H7 (cell line): ENCODE data around the gene TRIO. TPM values are rescaled to one million over a fixed set of nuclear protein-coding genes. Genes with fewer than 3 reads are reported as not detected.

Experiments
- DNase-seq: peaks from one replicate; pipeline ENCODE4 v3.0.0; 2012
- H3K27me3 ChIP-seq: 2 replicates; pipeline ENCODE4 v1.6.0; 2011; ENCODE audit warnings: mild to moderate bottlenecking, low read length; ENCODE audit not compliant: control insufficient read depth, insufficient read depth
- H3K36me3 ChIP-seq: replicated peaks from 2 replicates; pipeline ENCODE4 v1.5.1; 2011; ENCODE audit warnings: low read length; ENCODE audit not compliant: control insufficient read depth, insufficient read depth
- H3K4me3 ChIP-seq: 2 replicates; pipeline ENCODE4 v1.5.1; 2011; ENCODE audit warnings: low read depth, mild to moderate bottlenecking, control low read depth, low read length, moderate library complexity; ENCODE audit not compliant: insufficient read depth
- total RNA-seq: library from RNA; depleted of rRNA; stranded (reverse); fragments of >200 nt; shearing (Covaris generic); gene quantifications from 2 replicates; pipeline ENCODE4 v1.2.3, GENCODE V29; 2014

Gene TRIO
- total RNA-seq, 1 experiment from 2014 or later = 39.7 TPM

DNA sequence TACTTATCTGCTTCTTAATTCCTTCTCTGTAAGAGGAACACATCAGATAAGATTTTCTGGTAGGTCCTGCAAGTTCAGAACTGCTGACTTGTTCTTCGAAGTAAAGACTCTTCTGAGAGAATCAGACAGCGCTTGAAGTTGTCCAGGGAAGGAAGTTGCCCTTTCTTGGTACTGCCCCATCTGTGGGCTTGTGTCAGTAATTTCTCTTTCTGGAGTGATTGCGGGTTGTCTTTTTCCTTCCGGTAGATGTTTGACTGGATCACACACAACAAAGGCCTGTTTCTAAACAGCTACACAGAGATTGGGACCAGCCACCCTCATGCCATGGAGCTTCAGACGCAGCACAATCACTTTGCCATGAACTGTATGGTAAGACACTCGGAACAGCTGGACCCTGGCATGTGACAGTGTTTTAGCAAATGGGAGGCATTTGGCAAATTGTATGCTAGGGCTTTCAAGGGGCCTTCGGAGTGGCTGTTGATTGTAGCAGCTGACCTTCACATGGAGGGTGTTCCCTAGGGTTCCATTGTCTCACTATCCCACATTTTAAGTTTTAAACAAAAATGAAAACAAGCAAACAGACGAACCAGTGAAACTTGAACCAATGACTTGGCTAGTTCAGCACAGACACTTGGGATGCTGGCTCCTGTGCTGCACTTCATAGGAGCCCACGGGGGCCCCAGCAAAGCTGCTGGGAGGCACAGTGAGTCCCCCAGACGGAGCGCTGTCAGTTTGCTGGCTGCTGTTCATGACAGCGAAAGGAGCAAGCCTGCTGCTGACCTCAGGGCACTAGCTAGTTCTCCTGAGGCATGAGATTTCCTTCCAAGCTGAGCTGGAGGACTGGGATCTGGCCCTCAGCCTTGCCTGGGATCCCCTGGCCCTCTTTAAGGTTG is 149.9 kb downstream of the TRIO start:
- no peak for DNase-seq
- Histone ChIP-seq H3K27me3 (no peaks in the 10 kb centered on the region), H3K4me3 (no peak overlapping the region), H3K36me3 (peaks cover 12% of the 10 kb centered on the region)

- peaks cover 10% of the 10 kb centered on the region for H3K36me3 ChIP-seq
- H3K27me3 ChIP-seq = no peaks in the 10 kb centered on the region
- no peak for DNase-seq
- no peak overlapping the region for H3K4me3 ChIP-seq
Measured at GRCh38 chr5:14295610-14296009, 152.5 kb downstream of the TRIO start.

DNA sequence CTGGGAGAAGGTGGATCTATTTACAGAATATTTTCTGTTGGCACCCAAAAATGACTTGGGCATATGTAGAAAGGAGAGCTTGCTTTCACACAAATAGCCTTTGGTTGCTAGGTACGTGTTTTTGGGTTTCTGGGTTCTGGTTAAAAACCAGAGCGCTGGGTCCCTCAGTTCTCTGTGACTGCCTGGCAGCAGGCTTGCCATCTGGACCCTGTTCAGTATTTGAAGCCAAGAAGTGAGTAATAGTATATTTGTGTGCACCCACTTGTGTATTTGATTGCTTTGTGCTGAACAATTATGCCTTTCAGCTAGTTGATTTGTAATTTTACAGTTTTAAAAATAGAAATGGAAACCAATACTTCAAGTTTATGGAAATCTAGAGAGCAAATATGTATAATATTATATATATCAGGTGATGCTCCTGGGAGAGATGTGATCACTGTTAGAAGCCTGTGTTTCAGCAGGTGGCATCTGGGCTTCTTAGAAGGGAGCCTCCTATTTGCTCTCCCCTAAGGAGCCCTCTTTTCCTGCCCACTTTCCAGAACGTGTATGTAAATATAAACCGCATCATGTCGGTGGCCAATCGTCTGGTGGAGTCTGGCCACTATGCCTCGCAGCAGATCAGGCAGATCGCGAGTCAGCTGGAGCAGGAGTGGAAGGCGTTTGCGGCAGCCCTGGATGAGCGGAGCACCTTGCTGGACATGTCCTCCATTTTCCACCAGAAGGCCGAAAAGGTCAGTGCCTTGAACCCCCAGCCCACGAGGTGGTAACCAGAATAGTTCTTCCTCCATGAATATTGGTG is 153.6 kb downstream of the TRIO start:
- DNase-seq = no peak
- H3K27me3 ChIP-seq = no peaks in the 10 kb centered on the region

GRCh38 chr5:14297697-14298096 is 154.6 kb downstream of the TRIO start:
- peaks cover 10% of the 10 kb centered on the region for H3K36me3 ChIP-seq
- no peak overlapping the region for H3K4me3 ChIP-seq
- DNase-seq = no peak

More for the DNA sequence above, 153.6 kb downstream of the TRIO start:
- H3K4me3 ChIP-seq = no peak overlapping the region
- peaks cover 11% of the 10 kb centered on the region for H3K36me3 ChIP-seq

DNA sequence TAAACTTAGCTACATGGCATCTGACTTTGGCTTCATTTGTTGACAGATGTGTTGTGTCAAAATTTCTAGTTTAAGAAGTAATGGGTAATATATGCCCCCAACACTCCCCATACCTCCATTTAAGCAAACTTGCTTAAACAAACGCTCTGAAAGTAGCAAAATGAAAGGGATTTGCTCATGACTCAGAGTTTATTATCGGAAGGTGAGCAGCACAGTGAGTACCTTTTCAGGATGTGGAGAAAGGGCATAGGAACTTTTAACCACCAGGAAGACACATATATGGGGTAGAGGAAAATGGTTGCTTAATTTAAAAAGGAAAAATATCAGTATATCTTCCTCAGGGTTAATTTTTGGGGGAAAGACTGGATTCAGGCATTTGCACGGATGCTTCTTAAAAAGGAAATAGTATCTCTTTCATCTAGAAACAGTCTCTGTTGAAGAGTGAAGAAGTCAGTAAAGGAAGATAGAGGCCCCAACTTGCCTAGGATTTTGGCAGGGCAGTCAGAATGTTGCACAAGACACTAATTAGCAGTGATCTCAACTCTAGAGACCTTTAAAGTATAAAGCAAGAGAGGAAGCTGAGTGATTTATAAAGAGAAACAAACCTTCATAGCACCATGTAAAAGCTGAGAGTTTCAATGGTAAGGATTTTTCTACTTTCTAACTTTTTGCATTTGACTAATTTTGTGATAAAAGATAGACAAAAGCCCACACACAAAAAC is 155.1 kb downstream of the TRIO start:
- peaks cover 6% of the 10 kb centered on the region for H3K36me3 ChIP-seq
- DNase-seq = no peak
- no peaks in the 10 kb centered on the region for H3K27me3 ChIP-seq
- H3K4me3 ChIP-seq = no peak overlapping the region

More at GRCh38 chr5:14297697-14298096, 154.6 kb downstream of the TRIO start:
- no peaks in the 10 kb centered on the region for H3K27me3 ChIP-seq

- no peak for DNase-seq
- H3K4me3 ChIP-seq = no peak overlapping the region
- peaks cover 4% of the 10 kb centered on the region for H3K36me3 ChIP-seq
- no peaks in the 10 kb centered on the region for H3K27me3 ChIP-seq
Measured at GRCh38 chr5:14299666-14300065, 156.5 kb downstream of the TRIO start.

DNA sequence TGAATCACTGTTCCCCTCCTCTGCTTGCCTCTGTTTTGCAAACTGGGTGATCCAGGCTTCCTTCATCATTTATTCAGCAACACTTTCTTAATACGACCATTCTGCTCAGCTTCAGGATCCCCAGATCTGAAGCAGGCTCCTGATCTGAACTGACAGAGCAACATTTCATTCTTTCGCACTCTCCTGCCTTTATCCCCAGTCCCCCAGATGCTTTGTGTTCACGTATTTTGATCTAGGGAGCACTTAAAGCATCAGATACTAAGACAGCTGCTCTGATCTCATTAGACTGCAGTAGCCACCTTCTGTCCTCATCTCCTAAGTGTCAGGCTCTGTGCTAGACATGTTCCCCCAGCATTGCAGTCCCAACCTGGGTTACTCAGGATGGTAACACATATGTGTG is 158.0 kb downstream of the TRIO start:
- H3K4me3 ChIP-seq = no peak overlapping the region
- no peak for DNase-seq
- peaks cover 7% of the 10 kb centered on the region for H3K36me3 ChIP-seq
- no peaks in the 10 kb centered on the region for H3K27me3 ChIP-seq

GRCh38 chr5:14302330-14302729 is 159.2 kb downstream of the TRIO start:
- no peak for DNase-seq
- Histone ChIP-seq H3K4me3 (no peak overlapping the region), H3K36me3 (peaks cover 7% of the 10 kb centered on the region), H3K27me3 (no peaks in the 10 kb centered on the region)

- H3K36me3 ChIP-seq = peaks cover 5% of the 10 kb centered on the region; the same call in 1 of the 2 replicates
- DNase-seq = no peak
- no peak overlapping the region for H3K4me3 ChIP-seq
- no peaks in the 10 kb centered on the region for H3K27me3 ChIP-seq
Measured at GRCh38 chr5:14305045-14305444, 161.9 kb downstream of the TRIO start.

GRCh38 chr5:14306329-14306815 is 163.2 kb downstream of the TRIO start:
- no peak overlapping the region for H3K4me3 ChIP-seq
- peaks cover 4% of the 10 kb centered on the region for H3K36me3 ChIP-seq
- no peak for DNase-seq
- H3K27me3 ChIP-seq = no peaks in the 10 kb centered on the region

DNA sequence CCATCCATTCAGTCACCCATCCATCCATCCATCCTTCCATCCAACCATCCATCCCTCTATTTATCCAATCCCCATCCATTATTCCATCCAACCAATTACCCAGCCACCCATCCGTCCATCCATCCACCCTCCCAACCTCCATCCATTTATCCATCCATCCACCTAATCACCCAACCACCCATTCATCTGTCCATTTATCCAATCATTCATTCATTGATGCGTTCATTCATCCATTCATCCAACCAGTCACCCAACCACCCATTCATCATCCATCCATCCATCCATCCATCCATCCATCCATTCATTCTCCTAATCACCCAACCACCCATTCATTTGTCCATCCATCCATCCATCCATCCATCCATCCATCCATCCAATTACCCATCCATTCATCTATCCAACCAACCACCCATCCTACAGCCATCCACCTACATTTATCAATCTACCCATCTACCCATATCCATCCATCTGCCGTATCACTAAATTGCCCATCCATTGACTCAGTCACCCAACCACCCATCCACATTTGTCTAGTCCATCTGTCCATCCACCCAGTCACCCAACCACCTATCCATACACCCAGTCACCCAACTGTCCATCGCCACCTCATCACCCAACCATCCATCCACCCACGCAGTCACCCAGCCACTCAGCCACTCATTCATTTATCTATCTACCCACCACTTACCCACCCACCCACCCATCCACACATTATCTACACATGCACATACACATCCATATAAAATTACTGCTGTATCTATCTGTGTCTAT is 165.4 kb downstream of the TRIO start:
- H3K27me3 ChIP-seq = no peaks in the 10 kb centered on the region
- peaks cover 4% of the 10 kb centered on the region for H3K36me3 ChIP-seq
- no peak for DNase-seq

GRCh38 chr5:14309199-14309598 is 166.1 kb downstream of the TRIO start:
- Histone ChIP-seq H3K4me3 (no peak overlapping the region), H3K27me3 (no peaks in the 10 kb centered on the region), H3K36me3 (peaks cover 4% of the 10 kb centered on the region)
- no peak for DNase-seq

More for the DNA sequence above, 165.4 kb downstream of the TRIO start:
- H3K4me3 ChIP-seq = no peak overlapping the region

DNA sequence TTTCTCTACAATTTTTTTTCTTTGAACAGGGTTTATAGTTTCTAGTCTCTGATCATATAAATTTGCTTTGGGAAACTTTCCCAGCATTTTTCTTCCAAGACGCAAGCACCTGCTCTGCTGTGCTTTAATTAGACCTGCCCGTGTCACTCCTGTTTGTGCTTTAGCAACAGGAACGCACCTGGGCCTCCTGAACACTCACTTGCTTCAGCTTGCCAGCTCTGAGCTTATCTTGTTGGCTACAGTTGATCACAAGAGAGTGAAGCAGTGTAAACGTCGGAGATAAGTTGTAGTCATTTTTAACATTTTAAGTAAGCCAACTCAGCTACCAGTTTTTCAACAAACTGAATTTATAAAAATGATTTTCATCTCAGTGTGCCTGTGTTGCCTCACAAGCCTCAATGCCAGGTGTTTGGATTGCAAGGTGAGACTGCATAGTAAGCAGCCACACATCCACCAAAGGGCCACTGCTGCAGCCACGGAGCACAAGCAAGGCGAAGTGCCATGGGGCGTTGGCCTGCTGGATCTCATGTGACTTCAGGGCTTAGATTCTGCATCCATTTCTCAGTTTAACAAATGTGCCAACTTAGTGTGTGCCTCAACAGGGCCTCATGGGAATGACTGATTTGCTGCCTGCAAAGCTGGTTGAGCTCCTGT is 166.9 kb downstream of the TRIO start:
- no peak overlapping the region for H3K4me3 ChIP-seq
- no peaks in the 10 kb centered on the region for H3K27me3 ChIP-seq
- H3K36me3 ChIP-seq = peaks cover 3% of the 10 kb centered on the region
- no peak for DNase-seq
